Measurements from ENCODE around the gene PIP5KL1.
A peak's percentile ranks its signal among the peaks of the same experiment; 100 is the strongest.

Gene PIP5KL1

GRCh38 chr9:127968700-127969383 is 38.3 kb upstream of the PIP5KL1 start:
- peak; percentile 73 for DNase-seq (ENCODE audit: low read depth)

- no peak for DNase-seq (ENCODE audit: low read depth)
These were observed 37.5 kb upstream of the PIP5KL1 start for GRCh38 chr9:127968042-127968441.

GRCh38 chr9:127967151-127967809 is 36.7 kb upstream of the PIP5KL1 start:
- DNase-seq (ENCODE audit: low read depth), result no peak

- DNase-seq (ENCODE audit: low read depth), result no peak
These were observed 36.0 kb upstream of the PIP5KL1 start for GRCh38 chr9:127966416-127967150.

- no peak for DNase-seq (ENCODE audit: low read depth)
These were observed 35.4 kb upstream of the PIP5KL1 start for GRCh38 chr9:127965953-127966352.

- no peak for DNase-seq (ENCODE audit: low read depth)
These were observed 32.9 kb upstream of the PIP5KL1 start for GRCh38 chr9:127963359-127964064.

- DNase-seq (ENCODE audit: low read depth), result no peak
These were observed 32.4 kb upstream of the PIP5KL1 start for GRCh38 chr9:127963041-127963358.

- no peak for DNase-seq (ENCODE audit: low read depth)
These were observed 31.7 kb upstream of the PIP5KL1 start for GRCh38 chr9:127962278-127962677.

GRCh38 chr9:127961613-127962155 is 31.1 kb upstream of the PIP5KL1 start:
- no peak for DNase-seq (ENCODE audit: low read depth)

GRCh38 chr9:127961155-127961490 is 30.5 kb upstream of the PIP5KL1 start:
- no peak for DNase-seq (ENCODE audit: low read depth)

GRCh38 chr9:127960410-127961154 is 30.0 kb upstream of the PIP5KL1 start:
- no peak for DNase-seq (ENCODE audit: low read depth)

- no peak for DNase-seq (ENCODE audit: low read depth)
These were observed 29.3 kb upstream of the PIP5KL1 start for GRCh38 chr9:127959841-127960409.

GRCh38 chr9:127959398-127959797 is 28.8 kb upstream of the PIP5KL1 start:
- no peak for DNase-seq (ENCODE audit: low read depth)

- no peak for DNase-seq (ENCODE audit: low read depth)
These were observed 28.2 kb upstream of the PIP5KL1 start for GRCh38 chr9:127958728-127959127.

GRCh38 chr9:127955294-127956015 is 24.9 kb upstream of the PIP5KL1 start:
- no peak for DNase-seq (ENCODE audit: low read depth)

- DNase-seq (ENCODE audit: low read depth), result no peak
These were observed 24.3 kb upstream of the PIP5KL1 start for GRCh38 chr9:127954831-127955293.

- no peak for DNase-seq (ENCODE audit: low read depth)
These were observed 23.4 kb upstream of the PIP5KL1 start for GRCh38 chr9:127953768-127954505.

GRCh38 chr9:127953154-127953553 is 22.6 kb upstream of the PIP5KL1 start:
- DNase-seq (ENCODE audit: low read depth), result no peak

- DNase-seq (ENCODE audit: low read depth), result no peak
These were observed 20.1 kb upstream of the PIP5KL1 start for GRCh38 chr9:127950513-127951289.
